NCI-H1436 (cell line): ENCODE measurements around the gene RCBTB2.

Experiments used
- DNase-seq: peaks from one replicate; lab custom pipeline; 2025; lab: John Stamatoyannopoulos, UW

The RCBTB2 gene

GRCh38 chr13:48563626-48564025, 30.7 kb upstream of the RCBTB2 start:
- no peak for DNase-seq

GRCh38 chr13:48562296-48563066, 29.6 kb upstream of the RCBTB2 start:
- no peak for DNase-seq

GRCh38 chr13:48561466-48562235, 28.8 kb upstream of the RCBTB2 start:
- DNase-seq = no peak

- no peak for DNase-seq
These were observed 27.9 kb upstream of the RCBTB2 start for GRCh38 chr13:48560657-48561337.

- no peak for DNase-seq
These were observed 26.9 kb upstream of the RCBTB2 start for GRCh38 chr13:48559638-48560320.

- DNase-seq = no peak
These were observed 23.9 kb upstream of the RCBTB2 start for GRCh38 chr13:48556817-48557216.

- DNase-seq = no peak
These were observed 22.6 kb upstream of the RCBTB2 start for GRCh38 chr13:48555441-48555840.

GRCh38 chr13:48551329-48551728, 18.4 kb upstream of the RCBTB2 start:
- DNase-seq = no peak

- no peak for DNase-seq
These were observed 16.8 kb upstream of the RCBTB2 start for GRCh38 chr13:48549658-48550057.

- DNase-seq = no peak
These were observed 14.8 kb upstream of the RCBTB2 start for GRCh38 chr13:48547663-48548092.

- DNase-seq = no peak
These were observed 12.7 kb upstream of the RCBTB2 start for GRCh38 chr13:48545608-48546007.

GRCh38 chr13:48542581-48543341, 9.9 kb upstream of the RCBTB2 start:
- DNase-seq = peak; percentile 13

- DNase-seq = no peak
These were observed 9.3 kb upstream of the RCBTB2 start for GRCh38 chr13:48542138-48542537.

GRCh38 chr13:48539550-48539949, 6.7 kb upstream of the RCBTB2 start:
- no peak for DNase-seq

- no peak for DNase-seq
These were observed 3.9 kb upstream of the RCBTB2 start for GRCh38 chr13:48536621-48537250.

GRCh38 chr13:48535766-48536165, 2.9 kb upstream of the RCBTB2 start:
- DNase-seq = no peak

- no peak for DNase-seq
These were observed 2.1 kb upstream of the RCBTB2 start for GRCh38 chr13:48534911-48535501.

- no peak for DNase-seq
These were observed 1.2 kb upstream of the RCBTB2 start for GRCh38 chr13:48533961-48534600.

- DNase-seq = no peak
These were observed 699 bp downstream of the RCBTB2 start for GRCh38 chr13:48532256-48532505.
